ENCODE results near the gene SLC29A1. TPM values are rescaled to one million over a fixed set of nuclear protein-coding genes. Genes with fewer than 3 reads are reported as not detected.

Gene SLC29A1
- total and polyA plus RNA-seq, 9 of the 15 experiments (the other 6 are each of a cell fraction or from before 2014, with no cell fraction given) = 18.9 to 170 (median 57.7) TPM

- Histone ChIP-seq H3K4me2 (ENCODE audit: insufficient read depth, low read length) (no peak overlapping the region), H2AFZ (ENCODE audit: low read depth, low read length) (no peak overlapping the region), H3K4me3 (no peak overlapping the region), H3K27ac (ENCODE audit: extremely low read depth, low read depth, low read length) (no peak overlapping the region), H3K79me2 (ENCODE audit: control insufficient read depth, insufficient read depth, low read length) (no peaks in the 10 kb centered on the region), H3K4me1 (replicated peaks in 1 of 2; ENCODE audit: control insufficient read depth in 2 of 2, insufficient read depth in 2 of 2, low read length in 2 of 2) (peaks cover 0 to 13% of the 10 kb centered on the region in 2 experiments; a peak in 2 of 5 replicates), H4K20me1 (replicated peaks; ENCODE audit: control insufficient read depth, insufficient read depth, low read length) (no peaks in the 10 kb centered on the region), H3K27me3 (ENCODE audit: control insufficient read depth in 2 of 2, insufficient read depth in 2 of 2, low read length in 2 of 2) (peaks cover 2 to 21% of the 10 kb centered on the region in 2 experiments; a peak in 2 of 5 replicates), H3K9ac (ENCODE audit: insufficient read depth in 1 of 2, low read depth in 2 of 2, low read length in 2 of 2) (no peak overlapping the region), H3K9me3 (replicated peaks; ENCODE audit: control insufficient read depth, insufficient read depth, low read depth, low read length) (no peaks in the 10 kb centered on the region), H3K9me1 (ENCODE audit: control insufficient read depth, insufficient read depth, low read length) (no peaks in the 10 kb centered on the region), H3K36me3 (ENCODE audit: control insufficient read depth, insufficient read depth, low read length) (no peaks in the 10 kb centered on the region)
- no TSS peak for BruUV-seq (replicated peaks)
- WGBS (ENCODE audit: insufficient coverage, low coverage, missing lambda C conversion rate) = 19% methylated on average over 7 of the region's 7 CpGs
- FAIRE-seq = no peak
- POLR2A ChIA-PET = interaction anchor here (0.7 to 3.0 kb wide), 5 partner anchors 68 to 452 kb away, joined by 3 to 17 read pairs (median 5); partner anchors contain the start of gene HSP90AB1
- no peak for TF ChIP-seq CREM (IDR thresholded peaks at IDR 0.05; ENCODE audit: low read depth)
- no peak for TF ChIP-seq SMAD2 (IDR thresholded peaks at IDR 0.05; ENCODE audit: low read depth, low read length)
- no peak for TF ChIP-seq VEZF1 (CRISPR knock-in tag; IDR thresholded peaks at IDR 0.05)
- no peak for TF ChIP-seq THAP12 (CRISPR knock-in tag; IDR thresholded peaks at IDR 0.05)
- TF ChIP-seq ZNF175 (CRISPR knock-in tag; IDR thresholded peaks at IDR 0.05; ENCODE audit: low read depth) = no peak
- TF ChIP-seq NR0B1 (IDR thresholded peaks at IDR 0.05; ENCODE audit: partially characterized antibody) = no peak
- TF ChIP-seq FOXP1 (CRISPR knock-in tag; IDR thresholded peaks at IDR 0.05) = no peak
- TF ChIP-seq KDM2B (CRISPR knock-in tag; IDR thresholded peaks at IDR 0.05) = no peak
- no peak for TF ChIP-seq HDAC6 (IDR thresholded peaks at IDR 0.05; ENCODE audit: low read depth, low read length)
- TF ChIP-seq CREBBP (IDR thresholded peaks at IDR 0.05; ENCODE audit: low read depth, low read length) = no peak
- TF ChIP-seq MIER1 (IDR thresholded peaks at IDR 0.05; ENCODE audit: low read depth) = no peak
- no peak for TF ChIP-seq ATF6 (CRISPR knock-in tag; IDR thresholded peaks at IDR 0.05)
- DNase-seq (ENCODE audit: extremely low read depth in 1 of 4, low spot score in 3 of 4) = no peak
- intact Hi-C loops (cut with micrococcal nuclease) = no loop called here
- in situ Hi-C loops (cut with MboI) = no loop called here
- ATAC-seq = no peak
- CTCF ChIA-PET (ENCODE audit: low intra/inter-chr PET ratio) = no interaction called here
These were observed 43.7 kb upstream of the SLC29A1 start for GRCh38 chr6:44179648-44180047.
